ENCODE measurements around the gene PRICKLE2. TPM values are rescaled to one million over a fixed set of nuclear protein-coding genes. Genes with fewer than 3 reads are reported as not detected.

Gene PRICKLE2
- total RNA-seq, 1 experiment from 2014 or later, result 3.2 TPM

DNA sequence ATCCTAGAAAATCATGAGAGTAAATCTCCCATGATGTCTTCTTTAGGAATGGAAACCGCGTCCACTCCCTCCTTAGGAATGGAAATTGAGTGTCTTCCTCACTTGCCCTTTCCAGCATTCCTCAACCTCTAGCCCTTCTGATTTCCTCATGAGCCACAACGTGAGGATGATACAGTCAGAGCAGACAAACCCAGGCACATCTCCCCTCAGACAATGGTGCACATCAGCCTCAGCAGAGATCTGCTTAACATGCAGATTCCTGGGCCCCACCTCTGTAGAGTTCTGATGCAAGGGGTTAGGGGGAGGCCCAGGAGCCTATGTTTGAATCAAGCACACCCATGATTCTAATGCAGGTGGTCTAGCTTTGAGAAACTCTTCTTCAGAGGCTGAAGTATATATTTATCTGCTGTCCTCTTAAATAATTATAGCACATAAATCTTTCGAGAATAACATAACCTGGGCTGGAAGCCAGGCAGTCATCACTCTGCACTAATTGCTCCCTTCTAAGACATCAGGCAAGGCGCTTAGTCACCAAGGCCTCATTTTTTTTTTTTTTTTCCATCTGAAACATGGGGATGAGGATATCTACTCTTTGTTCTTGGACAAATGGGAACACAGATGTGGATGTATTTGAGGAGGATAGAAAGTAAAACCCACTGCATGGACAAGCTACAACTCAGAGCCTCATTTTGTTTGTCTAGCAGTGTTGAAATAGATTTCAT lies 81.7 kb downstream of the PRICKLE2 start:
- Histone ChIP-seq H2BK12ac (ENCODE audit: insufficient read length, low read depth, low read length) (no peak overlapping the region), H3K79me2 (ENCODE audit: insufficient read depth, low read length) (no peaks in the 10 kb centered on the region), H3T11ph (ENCODE audit: low read length) (no peak overlapping the region), H4K91ac (ENCODE audit: insufficient read length, low read depth, low read length) (no peak overlapping the region), H3K23me2 (ENCODE audit: insufficient read length, low read depth, low read length, poor library complexity, severe bottlenecking) (no peaks in the 10 kb centered on the region), H2AK5ac (ENCODE audit: insufficient read length, low read length) (no peak overlapping the region), H3K79me1 (ENCODE audit: insufficient read depth, low read depth, low read length, poor library complexity, severe bottlenecking) (no peaks in the 10 kb centered on the region), H3K4me2 (ENCODE audit: insufficient read depth, insufficient read length, low read length) (no peak overlapping the region), H3K56ac (ENCODE audit: insufficient read length, low read depth, low read length) (no peak overlapping the region), H2BK15ac (ENCODE audit: low read depth, low read length) (no peak overlapping the region), H3K27me3 (ENCODE audit: insufficient read depth, low read length) (no peaks in the 10 kb centered on the region), H3K9me3 (ENCODE audit: control insufficient read depth, low read depth, low read length) (no peaks in the 10 kb centered on the region), H4K5ac (ENCODE audit: insufficient read length, low read depth, low read length) (no peak overlapping the region), H2AFZ (ENCODE audit: low read length) (no peak overlapping the region), H4K8ac (replicated peaks; ENCODE audit: insufficient read length, low read depth, low read length) (no peak overlapping the region), H3K27ac (ENCODE audit: insufficient read length, low read depth, low read length) (no peak overlapping the region), H2BK120ac (ENCODE audit: low read depth, low read length, poor library complexity, severe bottlenecking) (no peak overlapping the region), H3K18ac (ENCODE audit: insufficient read length, low read depth, low read length) (peak overlapping the region; percentile 13), H2BK5ac (ENCODE audit: insufficient read length, low read length) (no peak overlapping the region), H3K4me1 (ENCODE audit: insufficient read depth, low read length) (peaks cover 5% of the 10 kb centered on the region; the same call in 1 of the 2 replicates), H3K14ac (ENCODE audit: insufficient read depth, low read length) (no peak overlapping the region), H3K23ac (ENCODE audit: insufficient read length, low read depth, low read length) (no peak overlapping the region), H2BK20ac (ENCODE audit: low read depth, low read length, poor library complexity, severe bottlenecking) (no peak overlapping the region), H3K4ac (ENCODE audit: low read depth, low read length) (no peak overlapping the region), H4K20me1 (ENCODE audit: control insufficient read depth, insufficient read depth, insufficient read length) (no peaks in the 10 kb centered on the region), H3K9ac (ENCODE audit: extremely low read depth, insufficient read length, low read length) (no peak overlapping the region)
- no peaks in the 10 kb centered on the region for H3K9me3 Mint-ChIP-seq
- H3K4me3 Mint-ChIP-seq, result no peak overlapping the region
- no CpG with 5 or more reads among the region's 5 CpGs for WGBS (ENCODE audit: extremely low coverage, insufficient read length, low lambda C conversion rate)
- H3K27me3 Mint-ChIP-seq (ENCODE audit: low read depth), result no peaks in the 10 kb centered on the region
- H3K36me3 Mint-ChIP-seq (ENCODE audit: insufficient read depth in 1 of 3, low read depth in 3 of 3), result peaks cover 7 to 10% (median 10%) of the 10 kb centered on the region in 3 experiments; a peak in 6 of 7 replicates
- H3K4me1 Mint-ChIP-seq, result peaks cover 8 to 10% of the 10 kb centered on the region in 2 experiments
- TF ChIP-seq, protein P1, sequence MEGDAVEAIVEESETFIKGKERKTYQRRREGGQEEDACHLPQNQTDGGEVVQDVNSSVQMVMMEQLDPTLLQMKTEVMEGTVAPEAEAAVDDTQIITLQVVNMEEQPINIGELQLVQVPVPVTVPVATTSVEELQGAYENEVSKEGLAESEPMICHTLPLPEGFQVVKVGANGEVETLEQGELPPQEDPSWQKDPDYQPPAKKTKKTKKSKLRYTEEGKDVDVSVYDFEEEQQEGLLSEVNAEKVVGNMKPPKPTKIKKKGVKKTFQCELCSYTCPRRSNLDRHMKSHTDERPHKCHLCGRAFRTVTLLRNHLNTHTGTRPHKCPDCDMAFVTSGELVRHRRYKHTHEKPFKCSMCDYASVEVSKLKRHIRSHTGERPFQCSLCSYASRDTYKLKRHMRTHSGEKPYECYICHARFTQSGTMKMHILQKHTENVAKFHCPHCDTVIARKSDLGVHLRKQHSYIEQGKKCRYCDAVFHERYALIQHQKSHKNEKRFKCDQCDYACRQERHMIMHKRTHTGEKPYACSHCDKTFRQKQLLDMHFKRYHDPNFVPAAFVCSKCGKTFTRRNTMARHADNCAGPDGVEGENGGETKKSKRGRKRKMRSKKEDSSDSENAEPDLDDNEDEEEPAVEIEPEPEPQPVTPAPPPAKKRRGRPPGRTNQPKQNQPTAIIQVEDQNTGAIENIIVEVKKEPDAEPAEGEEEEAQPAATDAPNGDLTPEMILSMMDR (conservative IDR thresholded peaks at IDR 0.05), result no peak
- peak overlapping the region in 2 of 3 experiments; percentile 13 to 20; a peak in 1 of 7 replicates for H3K27ac Mint-ChIP-seq
- no peak for DNase-seq
